CD14-positive monocyte (primary cell): ENCODE data around the gene BAZ2B. TPM values are rescaled to one million over a fixed set of nuclear protein-coding genes. Genes with fewer than 3 reads are reported as not detected.

Source experiments
- DNase-seq, 3 donors: peaks; one replicate each; pipeline ENCODE4 v3.0.0-alpha.2; 2011 to 2022
- H2AFZ ChIP-seq: 2 replicates; pipeline ENCODE4 v1.6.0; 2012; ENCODE audit warnings: mild to moderate bottlenecking, low read depth, low read length, inconsistent platforms; ENCODE audit not compliant: insufficient read depth, poor library complexity, severe bottlenecking
- H3K27ac ChIP-seq, 2 donors: 1 replicate in 1 of 2; 2 replicates in 1 of 2; pipeline ENCODE4 v1.5.1; 2012 to 2013; ENCODE audit warnings: low read length in 2 of 2, control low read depth in 1 of 2, inconsistent platforms in 1 of 2, low read depth in 1 of 2, mild to moderate bottlenecking in 1 of 2
- H3K27me3 ChIP-seq, 2 donors: one replicate each; pipeline versions ENCODE4 v1.6.0 to v1.6.1; 2011 to 2013; ENCODE audit warnings: low read length in 2 of 2; ENCODE audit not compliant: control insufficient read depth in 2 of 2, insufficient read depth in 2 of 2
- H3K36me3 ChIP-seq, 2 donors: replicated peaks in 1 of 2; 1 replicate in 1 of 2; 2 replicates in 1 of 2; pipeline versions ENCODE4 v1.5.1 to v1.6.1; 2012 to 2013; ENCODE audit warnings: low read length in 2 of 2, control low read depth in 1 of 2, inconsistent platforms in 1 of 2, mild to moderate bottlenecking in 1 of 2; ENCODE audit not compliant: insufficient read depth in 2 of 2, control insufficient read depth in 1 of 2
- H3K4me1 ChIP-seq, 2 donors: 1 replicate in 1 of 2; 2 replicates in 1 of 2; pipeline versions ENCODE4 v1.5.1 to v1.6.1; 2012 to 2013; ENCODE audit warnings: low read length in 2 of 2, control low read depth in 1 of 2, inconsistent platforms in 1 of 2, mild to moderate bottlenecking in 1 of 2, moderate library complexity in 1 of 2; ENCODE audit not compliant: insufficient read depth in 2 of 2, control insufficient read depth in 1 of 2
- H3K4me2 ChIP-seq: replicated peaks from 2 replicates; pipeline ENCODE3; 2012; ENCODE audit warnings: low read length, moderate library complexity, mild to moderate bottlenecking; ENCODE audit not compliant: poor library complexity, severe bottlenecking; ENCODE audit errors: extremely low read depth
- H3K4me3 ChIP-seq, 3 experiments: fragments of 200-600 bp in 1 of 3; sonication (generic) in 1 of 3; replicated peaks in 1 of 3; 1 replicate in 2 of 3; 2 replicates in 1 of 3; pipeline ENCODE4 v1.5.1; 2011 to 2013; ENCODE audit warnings: low read length in 3 of 3, mild to moderate bottlenecking in 3 of 3, control low read depth in 2 of 3, low read depth in 2 of 3, inconsistent platforms in 1 of 3, moderate library complexity in 1 of 3
- H3K79me2 ChIP-seq: 2 replicates; pipeline ENCODE4 v1.6.0; 2012; ENCODE audit warnings: mild to moderate bottlenecking, control low read depth, inconsistent platforms, low read length, moderate library complexity; ENCODE audit not compliant: insufficient read depth
- H3K9ac ChIP-seq: 2 replicates; pipeline ENCODE4 v1.6.0; 2017; ENCODE audit warnings: low read length, mild to moderate bottlenecking; ENCODE audit not compliant: insufficient read depth, poor library complexity, severe bottlenecking
- H3K9me3 ChIP-seq, 2 donors: replicated peaks in 1 of 2; 1 replicate in 1 of 2; 2 replicates in 1 of 2; pipeline versions ENCODE4 v1.5.1 to v1.6.1; 2012 to 2013; ENCODE audit warnings: low read length in 2 of 2, control low read depth in 1 of 2; ENCODE audit not compliant: control insufficient read depth in 1 of 2, insufficient read depth in 1 of 2
- H4K20me1 ChIP-seq: 2 replicates; pipeline ENCODE4 v1.6.0; 2012; ENCODE audit warnings: mild to moderate bottlenecking, low read length, control low read depth, moderate library complexity; ENCODE audit not compliant: insufficient read depth
- H3K27ac Mint-ChIP-seq, 7 donors: one replicate each; pipeline ENCODE4 v1.8.0; 2020; ENCODE audit warnings: mild to moderate bottlenecking in 7 of 7, mixed read lengths in 7 of 7, moderate library complexity in 6 of 7, inconsistent platforms in 2 of 7
- H3K27me3 Mint-ChIP-seq, 3 donors: one replicate each; pipeline ENCODE4 v1.8.0; 2021 to 2022; ENCODE audit warnings: low read depth in 3 of 3, mild to moderate bottlenecking in 3 of 3, mixed read lengths in 3 of 3, moderate library complexity in 3 of 3, inconsistent platforms in 1 of 3
- H3K36me3 Mint-ChIP-seq, 2 donors: one replicate each; pipeline ENCODE4 v1.8.0; 2020; ENCODE audit warnings: mixed read lengths in 2 of 2, inconsistent platforms in 1 of 2, mild to moderate bottlenecking in 1 of 2
- H3K4me1 Mint-ChIP-seq: one replicate; pipeline ENCODE4 v1.8.0; 2020; ENCODE audit warnings: mild to moderate bottlenecking, mixed read lengths
- H3K4me3 Mint-ChIP-seq, 2 donors: one replicate each; pipeline ENCODE4 v1.8.0; 2020; ENCODE audit warnings: mild to moderate bottlenecking in 2 of 2, mixed read lengths in 2 of 2, moderate library complexity in 1 of 2
- H3K9me3 Mint-ChIP-seq, 7 donors: one replicate each; pipeline ENCODE4 v1.8.0; 2020 to 2022; ENCODE audit warnings: mixed read lengths in 7 of 7, mild to moderate bottlenecking in 6 of 7, moderate library complexity in 6 of 7, inconsistent platforms in 2 of 7
- WGBS: methylation state at CpG from one replicate; pipeline ENCODE4 v1.1.5; 2013; ENCODE audit warnings: missing lambda C conversion rate; ENCODE audit not compliant: insufficient coverage; 5-methylcytosine and 5-hydroxymethylcytosine counted together
- intact Hi-C, 2 donors: fragments of 100-400 bp; cut with micrococcal nuclease; formaldehyde crosslinking; loops; one replicate each; pipeline versions ENCODE4 v1.15.0 to v1.15.1; 2023
- polyA plus RNA-seq, 3 donors: library from polyadenylated mRNA; depleted of rRNA in 1 of 3; unstranded in 2 of 3; stranded (reverse) in 1 of 3; fragments of 300-500 nt in 2 of 3; fragments of >200 nt in 1 of 3; fragmentation: Illumina TruSeq in 2 of 3; gene quantifications; 1 replicate in 2 of 3; 2 replicates in 1 of 3; pipeline ENCODE4 v1.2.3, GENCODE V29; 2012 to 2021
- TF ChIP-seq, protein P1 (sequence below): fragments of 200-600 bp; IDR thresholded peaks from one replicate; pipeline ENCODE4 v1.8.0; 2022; ENCODE audit warnings: antibody characterized with exemption, mild to moderate bottlenecking

Gene BAZ2B
- polyA plus RNA-seq, 3 donors: 12.9 to 34.2 (median 31.6) TPM

DNA sequence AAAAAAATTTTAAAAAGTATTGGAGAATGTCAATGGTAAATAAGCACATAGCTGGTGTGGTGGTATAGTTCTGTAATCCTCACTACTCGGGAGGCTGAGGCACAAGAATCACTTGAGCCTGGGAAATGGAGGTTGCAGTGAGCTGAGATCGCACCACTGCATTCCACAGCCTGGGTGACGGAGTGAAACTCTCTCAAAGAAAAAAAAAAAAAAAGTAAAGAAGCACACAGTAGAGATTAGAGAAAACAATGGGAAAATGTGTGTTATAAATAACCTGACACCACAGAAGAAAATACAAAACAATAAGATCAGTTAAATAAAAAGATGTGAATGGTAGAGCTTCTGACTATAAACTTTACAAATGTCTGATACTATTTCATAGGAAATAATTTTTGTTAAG, 166.2 kb downstream of the BAZ2B start:
- Histone ChIP-seq H2AFZ (no peak overlapping the region), H4K20me1 (peaks cover 7% of the 10 kb centered on the region), H3K79me2 (no peaks in the 10 kb centered on the region), H3K9me3 (no peaks in the 10 kb centered on the region), H3K4me3 (no peak overlapping the region), H3K27me3 (no peaks in the 10 kb centered on the region), H3K36me3 (peaks cover 34 to 53% of the 10 kb centered on the region in 2 donors), H3K27ac (no peak overlapping the region), H3K4me1 (no peaks in the 10 kb centered on the region), H3K4me2 (no peak overlapping the region), H3K9ac (no peak overlapping the region)
- WGBS: no CpG with 5 or more reads among the region's 3 CpGs
- TF ChIP-seq, protein P1, sequence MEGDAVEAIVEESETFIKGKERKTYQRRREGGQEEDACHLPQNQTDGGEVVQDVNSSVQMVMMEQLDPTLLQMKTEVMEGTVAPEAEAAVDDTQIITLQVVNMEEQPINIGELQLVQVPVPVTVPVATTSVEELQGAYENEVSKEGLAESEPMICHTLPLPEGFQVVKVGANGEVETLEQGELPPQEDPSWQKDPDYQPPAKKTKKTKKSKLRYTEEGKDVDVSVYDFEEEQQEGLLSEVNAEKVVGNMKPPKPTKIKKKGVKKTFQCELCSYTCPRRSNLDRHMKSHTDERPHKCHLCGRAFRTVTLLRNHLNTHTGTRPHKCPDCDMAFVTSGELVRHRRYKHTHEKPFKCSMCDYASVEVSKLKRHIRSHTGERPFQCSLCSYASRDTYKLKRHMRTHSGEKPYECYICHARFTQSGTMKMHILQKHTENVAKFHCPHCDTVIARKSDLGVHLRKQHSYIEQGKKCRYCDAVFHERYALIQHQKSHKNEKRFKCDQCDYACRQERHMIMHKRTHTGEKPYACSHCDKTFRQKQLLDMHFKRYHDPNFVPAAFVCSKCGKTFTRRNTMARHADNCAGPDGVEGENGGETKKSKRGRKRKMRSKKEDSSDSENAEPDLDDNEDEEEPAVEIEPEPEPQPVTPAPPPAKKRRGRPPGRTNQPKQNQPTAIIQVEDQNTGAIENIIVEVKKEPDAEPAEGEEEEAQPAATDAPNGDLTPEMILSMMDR: no peak
- H3K9me3 Mint-ChIP-seq: no peaks in the 10 kb centered on the region
- H3K4me3 Mint-ChIP-seq: no peak overlapping the region
- peak overlapping the region in 1 of 7 donors; percentile 42 for H3K27ac Mint-ChIP-seq
- H3K27me3 Mint-ChIP-seq: peaks cover 0 to 1% (median 0%) of the 10 kb centered on the region in 3 donors
- DNase-seq: no peak
- H3K4me1 Mint-ChIP-seq: no peaks in the 10 kb centered on the region
- intact Hi-C loops: no loop called here
- H3K36me3 Mint-ChIP-seq: peaks cover 32 to 51% of the 10 kb centered on the region in 2 donors

DNA sequence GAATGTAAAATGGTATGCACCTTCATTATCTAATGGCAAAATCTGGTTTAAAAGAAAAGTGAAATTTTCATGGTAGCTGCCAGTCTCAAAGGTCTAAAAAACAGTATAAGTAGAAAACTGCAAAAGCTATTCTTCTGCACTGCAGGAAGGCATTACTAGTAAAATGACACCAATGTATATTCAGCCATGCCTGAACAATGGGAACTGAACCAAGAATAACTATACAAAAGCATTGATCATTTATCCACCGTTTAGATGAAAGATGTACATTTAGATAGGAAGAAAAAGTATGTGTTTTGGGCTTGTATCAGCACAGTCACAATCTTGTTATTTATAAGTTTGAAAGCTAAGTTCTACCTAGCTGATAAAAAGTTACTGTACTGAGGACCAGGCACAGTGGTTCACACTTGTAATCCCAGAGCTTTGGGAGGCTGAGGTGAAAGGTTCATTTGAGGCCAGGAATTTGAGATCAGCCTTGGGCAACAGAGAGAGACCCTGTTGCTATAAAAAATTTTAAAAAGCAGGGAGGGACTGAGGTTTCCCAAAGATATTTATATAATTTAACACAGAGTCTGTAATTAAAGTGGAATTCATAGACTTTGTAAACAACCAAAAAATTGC, 166.7 kb downstream of the BAZ2B start:
- no peak overlapping the region for H3K27ac ChIP-seq
- no CpG with 5 or more reads among the region's 1 CpG for WGBS
- Mint-ChIP-seq H3K27me3 (peaks cover 0 to 1% (median 0%) of the 10 kb centered on the region in 3 donors), H3K27ac (peak overlapping the region in 3 of 7 donors; percentile 41 to 67 (median 59)), H3K9me3 (no peaks in the 10 kb centered on the region), H3K36me3 (peaks cover 38 to 56% of the 10 kb centered on the region in 2 donors), H3K4me1 (no peaks in the 10 kb centered on the region), H3K4me3 (no peak overlapping the region)
- no peak overlapping the region for H3K9ac ChIP-seq
- peaks cover 5% of the 10 kb centered on the region for H4K20me1 ChIP-seq
- no peaks in the 10 kb centered on the region for H3K9me3 ChIP-seq
- no peak overlapping the region for H2AFZ ChIP-seq
- TF ChIP-seq, protein P1: no peak
- H3K4me1 ChIP-seq: no peaks in the 10 kb centered on the region
- no peak overlapping the region for H3K4me2 ChIP-seq
- H3K4me3 ChIP-seq: no peak overlapping the region
- no peaks in the 10 kb centered on the region for H3K79me2 ChIP-seq
- peaks cover 40 to 59% of the 10 kb centered on the region in 2 donors for H3K36me3 ChIP-seq
- DNase-seq: no peak
- intact Hi-C loops: no loop called here
- H3K27me3 ChIP-seq: no peaks in the 10 kb centered on the region
